GM18907 (cell line): ENCODE results near the gene MAPK12.
"Not testable (repeated sequence)": the region's sequence is repeated elsewhere in the genome, so short reads cannot be mapped to it uniquely, and the experiment has no call there.

Source experiments
- ATAC-seq: cut with Tn5 transposase; IDR thresholded peaks from one replicate; pipeline ENCODE4 v1.9.1; 2021; ENCODE audit warnings: mild to moderate bottlenecking, moderate library complexity; ENCODE audit not compliant: unreplicated experiment

MAPK12 gene

DNA sequence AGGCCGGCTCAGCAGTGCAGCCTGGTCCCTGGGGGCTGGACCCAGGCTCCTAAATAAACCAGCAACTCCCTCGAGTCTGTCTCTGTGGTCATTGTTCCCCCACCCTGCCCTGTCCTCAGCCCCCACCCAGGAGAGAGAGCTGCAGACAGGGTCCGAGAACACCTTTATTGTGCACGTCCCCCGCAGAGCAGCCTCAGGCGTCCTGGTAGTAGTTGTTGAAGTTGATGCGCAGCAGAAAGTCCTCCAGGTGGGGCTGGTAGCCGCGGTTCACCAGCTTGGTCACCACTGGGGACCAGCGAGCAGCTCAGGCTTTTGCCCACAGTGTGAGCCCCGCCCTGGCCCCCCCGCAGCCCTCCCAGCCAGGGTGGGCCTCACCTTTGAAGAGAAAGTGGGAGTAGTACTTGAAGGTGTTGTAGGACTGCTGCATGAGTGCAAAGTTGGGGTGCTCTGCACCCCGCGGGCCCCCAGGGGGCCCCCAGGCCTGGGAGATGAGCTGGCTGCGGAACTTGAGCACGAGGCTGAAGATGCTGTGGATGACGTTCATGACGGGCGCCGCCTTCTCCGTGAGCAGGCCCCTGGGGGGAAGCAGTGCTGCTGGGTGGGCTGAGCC is 43.8 kb downstream of the MAPK12 start:
- ATAC-seq: no peak

GRCh38 chr22:50216684-50217520 is 44.6 kb downstream of the MAPK12 start:
- ATAC-seq: no peak

GRCh38 chr22:50216055-50216683 is 45.3 kb downstream of the MAPK12 start:
- no peak for ATAC-seq

- no peak for ATAC-seq
These were observed 46.0 kb downstream of the MAPK12 start for GRCh38 chr22:50215297-50216054.

- no peak for ATAC-seq
These were observed 48.2 kb downstream of the MAPK12 start for GRCh38 chr22:50213263-50213662.

- ATAC-seq: no peak
These were observed 50.3 kb downstream of the MAPK12 start for GRCh38 chr22:50211147-50211546.

GRCh38 chr22:50210378-50211139 is 50.9 kb downstream of the MAPK12 start:
- ATAC-seq: no peak

DNA sequence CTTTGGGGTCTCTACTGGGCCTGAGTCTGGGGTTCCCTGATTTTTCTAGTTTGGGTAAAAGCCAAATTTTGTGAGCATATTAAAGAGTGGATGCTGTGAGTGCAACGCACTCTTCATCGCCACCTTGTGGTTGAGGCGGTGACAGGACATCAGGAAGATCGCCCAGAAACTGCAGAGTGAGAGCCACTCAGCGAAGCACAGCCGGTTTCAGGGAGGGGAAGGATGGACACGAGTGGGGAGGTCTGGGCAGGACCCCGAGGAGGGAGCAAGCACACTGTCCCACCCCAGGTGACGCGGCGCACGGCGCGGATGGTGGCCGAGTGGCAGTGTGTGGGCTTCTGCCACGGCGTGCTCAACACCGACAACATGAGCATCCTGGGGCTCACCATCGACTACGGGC is 51.6 kb downstream of the MAPK12 start:
- no peak for ATAC-seq

DNA sequence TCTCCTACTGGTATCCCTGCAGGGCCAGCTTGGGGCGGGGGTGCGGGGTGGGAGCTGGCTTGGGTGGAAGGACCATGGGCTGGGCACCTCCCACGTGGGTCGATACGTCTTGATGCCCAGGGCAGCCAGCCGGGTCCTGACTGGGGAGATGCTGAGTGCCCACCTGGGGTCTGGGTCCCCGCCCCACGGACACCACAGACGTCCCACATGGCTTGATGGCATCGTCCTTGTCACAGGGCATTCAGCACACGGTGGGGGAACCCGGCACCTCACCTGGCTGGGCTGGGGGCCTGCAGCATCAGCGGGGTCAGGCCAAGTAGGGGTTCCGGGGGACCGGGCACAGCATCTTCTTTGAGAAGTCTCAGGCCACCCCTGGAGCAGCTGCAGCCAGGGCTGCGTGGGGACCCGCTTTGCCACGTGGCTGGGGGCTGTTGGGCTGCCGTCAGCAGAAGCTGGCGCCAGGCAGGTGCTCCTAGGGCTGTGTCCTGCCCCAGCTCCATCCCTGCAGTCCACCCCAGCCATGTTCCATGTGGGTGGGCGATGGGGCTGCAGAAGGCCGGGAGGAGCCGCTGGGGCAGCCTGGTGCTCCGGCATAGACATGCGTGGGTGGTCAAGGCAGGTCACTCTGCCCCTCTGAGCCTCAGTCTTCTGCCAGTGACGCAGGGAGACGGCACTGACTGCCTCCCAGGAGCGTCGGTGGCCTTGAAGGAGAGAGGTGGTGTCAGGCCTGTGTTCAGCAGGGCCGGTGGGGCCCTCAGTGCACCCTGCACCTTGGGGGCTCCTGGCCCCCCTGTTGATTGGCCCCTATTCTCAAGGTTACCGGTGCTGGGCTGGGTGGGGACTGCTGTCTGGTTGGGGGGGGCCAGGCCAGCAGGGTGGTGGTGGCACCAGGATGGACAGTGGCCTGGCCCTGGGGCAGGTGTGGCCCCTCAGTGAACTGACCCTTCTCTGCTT is 52.3 kb downstream of the MAPK12 start:
- ATAC-seq: no peak

- ATAC-seq: no peak
These were observed 53.0 kb downstream of the MAPK12 start for GRCh38 chr22:50208430-50208938.

GRCh38 chr22:50207383-50208140 is 53.9 kb downstream of the MAPK12 start:
- no peak for ATAC-seq

DNA sequence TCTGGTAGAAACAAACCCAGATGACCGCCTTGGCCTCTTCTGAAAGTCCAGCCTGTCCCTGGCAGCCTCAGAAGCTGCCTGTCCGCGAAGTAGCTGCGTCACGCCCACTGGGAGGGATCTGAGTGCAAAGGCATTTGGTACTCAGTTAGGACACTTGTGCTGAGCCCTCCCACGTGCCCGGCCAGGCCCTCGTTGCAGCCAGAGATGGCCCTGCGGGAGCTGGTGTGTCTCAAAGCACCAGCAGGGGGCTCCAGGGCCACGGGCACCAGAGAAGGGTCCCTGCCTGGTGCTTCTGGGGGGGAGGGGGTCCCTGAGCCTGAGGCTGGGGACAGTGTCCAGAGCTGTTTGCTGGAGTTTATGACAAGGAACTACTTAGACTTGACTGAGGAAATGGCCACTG is 54.9 kb downstream of the MAPK12 start:
- no peak for ATAC-seq

DNA sequence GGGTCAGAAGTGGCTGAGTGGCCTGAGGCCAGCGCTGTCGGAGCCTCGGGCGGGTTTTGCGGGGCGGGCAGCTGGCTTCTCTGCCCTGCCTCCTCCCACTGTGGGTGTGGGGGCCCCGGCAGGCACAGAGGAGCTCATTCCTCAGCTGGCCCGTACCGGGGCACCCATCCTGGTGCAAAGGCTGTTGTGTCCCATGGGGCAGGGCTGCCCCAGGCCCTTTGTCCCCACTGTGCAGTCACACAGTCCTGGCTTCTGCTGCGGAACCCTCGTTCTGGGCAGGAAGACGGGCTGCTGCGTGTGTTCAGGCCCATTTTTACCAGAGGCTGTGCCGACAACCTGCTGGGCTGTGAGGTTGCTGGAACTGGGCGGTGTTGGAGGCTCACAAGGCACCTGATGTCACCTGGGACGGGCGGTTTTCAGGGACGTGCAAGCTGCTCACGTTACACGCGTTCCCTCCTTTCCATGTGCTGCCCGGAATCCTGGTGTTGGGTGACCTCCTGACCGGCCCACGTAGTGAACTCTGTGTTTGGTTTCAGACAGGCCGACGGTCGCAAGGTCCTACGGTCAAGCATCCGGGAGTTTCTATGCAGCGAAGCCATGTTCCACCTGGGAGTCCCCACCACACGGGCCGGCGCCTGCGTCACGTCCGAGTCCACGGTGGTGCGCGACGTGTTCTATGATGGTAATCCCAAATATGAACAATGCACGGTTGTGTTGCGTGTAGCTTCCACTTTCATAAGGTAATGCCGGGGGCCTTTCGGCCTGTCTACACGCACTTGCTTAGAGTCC is 55.5 kb downstream of the MAPK12 start:
- ATAC-seq: no peak

GRCh38 chr22:50204998-50205397 is 56.5 kb downstream of the MAPK12 start:
- ATAC-seq: not testable (repeated sequence)

DNA sequence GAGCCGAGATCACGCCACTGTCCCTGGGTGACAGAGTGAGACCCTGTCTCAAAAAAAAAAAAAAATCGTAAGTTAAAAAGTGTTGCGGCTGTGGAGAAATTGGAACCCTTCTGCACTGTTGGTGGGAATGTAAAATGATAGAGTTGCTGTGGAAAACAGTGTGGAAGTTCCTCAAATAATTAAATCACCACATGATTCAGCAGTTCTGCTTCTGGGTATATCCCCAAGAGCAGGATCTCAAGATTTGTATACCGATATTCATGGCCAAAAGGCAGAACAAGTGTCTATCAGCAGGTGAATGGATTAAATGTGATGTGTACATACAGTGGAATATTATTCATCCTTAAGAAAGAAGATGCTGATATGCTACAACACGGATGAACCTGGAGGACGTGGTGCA is 56.9 kb downstream of the MAPK12 start:
- ATAC-seq: no peak

DNA sequence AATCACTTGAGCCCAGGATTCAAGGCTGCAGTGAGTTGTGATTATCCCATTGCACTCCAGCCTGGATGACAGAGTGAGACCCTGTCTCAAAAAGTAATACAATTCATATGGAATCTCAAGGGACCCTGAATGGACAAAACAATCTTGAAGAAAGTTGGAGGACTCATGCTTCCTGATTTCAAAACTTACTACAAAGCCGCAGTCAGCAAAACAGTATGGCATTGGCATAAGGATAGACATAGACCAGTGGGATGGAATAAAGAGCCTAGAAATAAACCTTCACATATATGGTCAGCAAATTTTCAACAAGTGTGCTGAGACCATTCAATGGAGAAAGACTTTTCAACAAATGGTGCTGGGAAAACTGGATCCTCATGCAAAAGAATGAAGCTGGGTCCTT is 58.2 kb downstream of the MAPK12 start:
- ATAC-seq: no peak
